H9 (cell line): Measurements from ENCODE around the gene GRHL3. TPM values are rescaled to one million over a fixed set of nuclear protein-coding genes. Genes with fewer than 3 reads are reported as not detected.

ENCODE experiments used
- DNase-seq: peaks from one replicate; pipeline ENCODE4 v3.0.0-alpha.2; 2017
- H2AFZ ChIP-seq: one replicate; pipeline ENCODE4 v1.6.1; 2013; ENCODE audit warnings: mild to moderate bottlenecking, low read length, control low read depth, moderate library complexity
- H2AK5ac ChIP-seq: 2 replicates; pipeline ENCODE4 v1.6.1; 2013; ENCODE audit warnings: low read length, control low read depth, mixed read lengths; ENCODE audit not compliant: insufficient read length
- H2BK120ac ChIP-seq: one replicate; pipeline ENCODE4 v1.6.1; 2013; ENCODE audit warnings: low read depth, mild to moderate bottlenecking, low read length, control low read depth, inconsistent platforms; ENCODE audit not compliant: poor library complexity, severe bottlenecking
- H2BK12ac ChIP-seq: 2 replicates; pipeline ENCODE4 v1.6.1; 2013; ENCODE audit warnings: low read length, control low read depth, mixed read lengths, low read depth; ENCODE audit not compliant: insufficient read length
- H2BK15ac ChIP-seq: 2 replicates; pipeline ENCODE4 v1.6.1; 2013; ENCODE audit warnings: low read depth, low read length, control low read depth
- H2BK20ac ChIP-seq: one replicate; pipeline ENCODE4 v1.6.1; 2013; ENCODE audit warnings: low read depth, mild to moderate bottlenecking, low read length, control low read depth, inconsistent platforms; ENCODE audit not compliant: poor library complexity, severe bottlenecking
- H2BK5ac ChIP-seq: 2 replicates; pipeline ENCODE4 v1.6.1; 2013; ENCODE audit warnings: low read length, control low read depth, mixed read lengths; ENCODE audit not compliant: insufficient read length
- H3K14ac ChIP-seq: 2 replicates; pipeline ENCODE4 v1.6.1; 2013; ENCODE audit warnings: low read length, control low read depth; ENCODE audit not compliant: insufficient read depth
- H3K18ac ChIP-seq: 2 replicates; pipeline ENCODE4 v1.6.1; 2013; ENCODE audit warnings: low read depth, mild to moderate bottlenecking, mixed read lengths, low read length, control low read depth; ENCODE audit not compliant: insufficient read length
- H3K23ac ChIP-seq: 2 replicates; pipeline ENCODE4 v1.6.1; 2013; ENCODE audit warnings: low read length, control low read depth, mixed read lengths, low read depth; ENCODE audit not compliant: insufficient read length
- H3K23me2 ChIP-seq: 2 replicates; pipeline ENCODE4 v1.6.1; 2013; ENCODE audit warnings: low read depth, mild to moderate bottlenecking, mixed read lengths, low read length, control low read depth; ENCODE audit not compliant: insufficient read length, poor library complexity, severe bottlenecking
- H3K27ac ChIP-seq: 2 replicates; pipeline ENCODE4 v1.5.1; 2013; ENCODE audit warnings: low read length, control low read depth, mixed read lengths, low read depth; ENCODE audit not compliant: insufficient read length
- H3K27me3 ChIP-seq: 2 replicates; pipeline ENCODE4 v1.6.1; 2013; ENCODE audit warnings: low read length, control low read depth, inconsistent platforms; ENCODE audit not compliant: insufficient read depth
- H3K4ac ChIP-seq: 2 replicates; pipeline ENCODE4 v1.6.1; 2013; ENCODE audit warnings: low read depth, mild to moderate bottlenecking, control low read depth, inconsistent platforms, low read length, moderate library complexity
- H3K4me1 ChIP-seq: 2 replicates; pipeline ENCODE4 v1.6.1; 2013; ENCODE audit warnings: low read length, control low read depth, inconsistent platforms; ENCODE audit not compliant: insufficient read depth
- H3K4me2 ChIP-seq: 2 replicates; pipeline ENCODE4 v1.6.1; 2013; ENCODE audit warnings: low read length, control low read depth, mixed read lengths; ENCODE audit not compliant: insufficient read length, insufficient read depth
- H3K56ac ChIP-seq: 2 replicates; pipeline ENCODE4 v1.6.1; 2013; ENCODE audit warnings: low read depth, mild to moderate bottlenecking, mixed read lengths, low read length, control low read depth; ENCODE audit not compliant: insufficient read length
- H3K79me1 ChIP-seq: 2 replicates; pipeline ENCODE4 v1.6.1; 2013; ENCODE audit warnings: low read depth, mild to moderate bottlenecking, moderate library complexity, low read length, control low read depth, inconsistent platforms; ENCODE audit not compliant: insufficient read depth, poor library complexity, severe bottlenecking
- H3K79me2 ChIP-seq: 2 replicates; pipeline ENCODE4 v1.6.1; 2013; ENCODE audit warnings: low read length, control low read depth, inconsistent platforms; ENCODE audit not compliant: insufficient read depth
- H3K9ac ChIP-seq: 2 replicates; pipeline ENCODE4 v1.6.1; 2013; ENCODE audit warnings: low read length, control low read depth, mixed read lengths; ENCODE audit not compliant: insufficient read length; ENCODE audit errors: extremely low read depth
- H3K9me3 ChIP-seq: one replicate; pipeline ENCODE4 v1.6.1; 2013; ENCODE audit warnings: low read depth, low read length, inconsistent platforms; ENCODE audit not compliant: control insufficient read depth
- H3T11ph ChIP-seq: one replicate; pipeline ENCODE4 v1.6.1; 2013; ENCODE audit warnings: mild to moderate bottlenecking, low read length, control low read depth, inconsistent platforms
- H4K20me1 ChIP-seq: one replicate; pipeline ENCODE4 v1.6.1; 2013; ENCODE audit not compliant: control insufficient read depth, insufficient read length, insufficient read depth
- H4K5ac ChIP-seq: 2 replicates; pipeline ENCODE4 v1.6.1; 2013; ENCODE audit warnings: low read depth, mild to moderate bottlenecking, mixed read lengths, low read length, control low read depth; ENCODE audit not compliant: insufficient read length
- H4K8ac ChIP-seq: replicated peaks from 2 replicates; pipeline ENCODE4 v1.6.1; 2013; ENCODE audit warnings: low read length, control low read depth, mixed read lengths, low read depth; ENCODE audit not compliant: insufficient read length
- H4K91ac ChIP-seq: 2 replicates; pipeline ENCODE4 v1.6.1; 2013; ENCODE audit warnings: low read depth, mild to moderate bottlenecking, moderate library complexity, mixed read lengths, low read length, control low read depth; ENCODE audit not compliant: insufficient read length
- H3K27ac Mint-ChIP-seq, 3 experiments: 2 replicates in 2 of 3; 3 replicates in 1 of 3; pipeline ENCODE4 v1.8.0; 2020 to 2021; ENCODE audit warnings: mixed read lengths in 3 of 3, mild to moderate bottlenecking in 1 of 3, moderate library complexity in 1 of 3
- H3K27me3 Mint-ChIP-seq: 2 replicates; pipeline ENCODE4 v1.8.0; 2021; ENCODE audit warnings: low read depth, mild to moderate bottlenecking, moderate library complexity, mixed read lengths
- H3K36me3 Mint-ChIP-seq, 3 experiments: 2 replicates in 2 of 3; 3 replicates in 1 of 3; pipeline ENCODE4 v1.8.0; 2020 to 2021; ENCODE audit warnings: low read depth in 3 of 3, mixed read lengths in 3 of 3; ENCODE audit not compliant: insufficient read depth in 1 of 3
- H3K4me1 Mint-ChIP-seq, 2 experiments: 2 replicates each; pipeline ENCODE4 v1.8.0; 2020; ENCODE audit warnings: mixed read lengths in 2 of 2
- H3K4me3 Mint-ChIP-seq, 2 experiments: 2 replicates in 1 of 2; 3 replicates in 1 of 2; pipeline ENCODE4 v1.8.0; 2020 to 2021; ENCODE audit warnings: mild to moderate bottlenecking in 2 of 2, mixed read lengths in 2 of 2, moderate library complexity in 1 of 2
- H3K9me3 Mint-ChIP-seq, 2 experiments: 2 replicates in 1 of 2; 3 replicates in 1 of 2; pipeline ENCODE4 v1.8.0; 2020; ENCODE audit warnings: mild to moderate bottlenecking in 2 of 2, mixed read lengths in 2 of 2, moderate library complexity in 1 of 2
- WGBS: extraction: QIAGEN DNeasy Blood & Tissue Kit; methylation state at CpG from one replicate; pipeline ENCODE4 v1.1.7; 2013; ENCODE audit warnings: missing lambda C conversion rate, low lambda C conversion rate, mixed read lengths; ENCODE audit not compliant: insufficient read length; ENCODE audit errors: extremely low coverage; 5-methylcytosine and 5-hydroxymethylcytosine counted together
- total RNA-seq: library from RNA; stranded (reverse); gene quantifications from 2 replicates; pipeline ENCODE4 v1.2.1, GENCODE V29; 2021
- TF ChIP-seq, protein P1 (sequence below): fragments of 200-600 bp; sonication (generic); conservative IDR thresholded peaks from 3 replicates; pipeline ENCODE4 v1.8.0; 2021; ENCODE audit warnings: antibody characterized with exemption, mild to moderate bottlenecking

GRHL3 gene
- total RNA-seq, 1 experiment from 2014 or later = 3.5 TPM

DNA sequence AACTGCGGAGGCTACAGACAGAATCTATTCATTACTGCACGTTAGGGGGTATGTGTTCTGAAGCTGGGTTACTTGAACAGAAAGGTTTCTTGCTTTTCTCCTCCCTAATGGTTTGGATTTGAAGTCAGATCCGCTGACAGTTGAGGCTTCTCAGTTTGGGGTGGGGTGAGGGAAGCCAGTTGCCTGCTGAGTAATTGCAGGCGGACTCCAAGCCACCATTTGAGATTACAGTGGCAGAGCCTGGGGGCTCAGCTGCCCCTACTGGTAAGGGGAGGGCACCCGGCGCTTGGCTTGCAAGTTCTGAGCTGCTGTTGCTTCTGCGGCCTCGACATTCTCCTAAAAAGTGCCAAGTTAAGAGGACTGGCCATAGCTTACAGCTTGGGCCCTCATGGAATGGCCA is 2.0 kb downstream of the GRHL3 start:
- Histone ChIP-seq H3K4me1 (no peaks in the 10 kb centered on the region), H3K27ac (no peak overlapping the region), H3K9ac (no peak overlapping the region)

More for the DNA sequence above, 2.0 kb downstream of the GRHL3 start:
- H2AFZ ChIP-seq = no peak overlapping the region
- no peak overlapping the region for H3K18ac ChIP-seq
- H3K4ac ChIP-seq = no peak overlapping the region
- H3K79me2 ChIP-seq = no peaks in the 10 kb centered on the region
- H2BK12ac ChIP-seq = no peak overlapping the region
- H4K5ac ChIP-seq = no peak overlapping the region
- no peaks in the 10 kb centered on the region; a peak in 1 of 5 replicates for H3K9me3 Mint-ChIP-seq
- DNase-seq = no peak
- no peak overlapping the region for H2BK120ac ChIP-seq
- no peak overlapping the region for H2BK20ac ChIP-seq
- H3K27me3 Mint-ChIP-seq = peaks cover 54% of the 10 kb centered on the region
- no peak overlapping the region for H3K27ac Mint-ChIP-seq
- H3K4me3 Mint-ChIP-seq = peak overlapping the region; percentile 45 to 49
- TF ChIP-seq, protein P1, sequence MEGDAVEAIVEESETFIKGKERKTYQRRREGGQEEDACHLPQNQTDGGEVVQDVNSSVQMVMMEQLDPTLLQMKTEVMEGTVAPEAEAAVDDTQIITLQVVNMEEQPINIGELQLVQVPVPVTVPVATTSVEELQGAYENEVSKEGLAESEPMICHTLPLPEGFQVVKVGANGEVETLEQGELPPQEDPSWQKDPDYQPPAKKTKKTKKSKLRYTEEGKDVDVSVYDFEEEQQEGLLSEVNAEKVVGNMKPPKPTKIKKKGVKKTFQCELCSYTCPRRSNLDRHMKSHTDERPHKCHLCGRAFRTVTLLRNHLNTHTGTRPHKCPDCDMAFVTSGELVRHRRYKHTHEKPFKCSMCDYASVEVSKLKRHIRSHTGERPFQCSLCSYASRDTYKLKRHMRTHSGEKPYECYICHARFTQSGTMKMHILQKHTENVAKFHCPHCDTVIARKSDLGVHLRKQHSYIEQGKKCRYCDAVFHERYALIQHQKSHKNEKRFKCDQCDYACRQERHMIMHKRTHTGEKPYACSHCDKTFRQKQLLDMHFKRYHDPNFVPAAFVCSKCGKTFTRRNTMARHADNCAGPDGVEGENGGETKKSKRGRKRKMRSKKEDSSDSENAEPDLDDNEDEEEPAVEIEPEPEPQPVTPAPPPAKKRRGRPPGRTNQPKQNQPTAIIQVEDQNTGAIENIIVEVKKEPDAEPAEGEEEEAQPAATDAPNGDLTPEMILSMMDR = no peak
- no peak overlapping the region for H3K4me2 ChIP-seq
- peaks cover 8% of the 10 kb centered on the region; the same call in 1 of the 2 replicates for H3K27me3 ChIP-seq
- H3K56ac ChIP-seq = no peak overlapping the region
- no peaks in the 10 kb centered on the region for H3K79me1 ChIP-seq
- H4K20me1 ChIP-seq = peaks cover 3% of the 10 kb centered on the region
- no peak overlapping the region for H2AK5ac ChIP-seq
- WGBS = no CpG with 5 or more reads among the region's 8 CpGs
- H2BK15ac ChIP-seq = no peak overlapping the region
- no peak overlapping the region for H3T11ph ChIP-seq
- no peak overlapping the region for H3K14ac ChIP-seq
- H4K8ac ChIP-seq = no peak overlapping the region
- H3K9me3 ChIP-seq = no peaks in the 10 kb centered on the region
- H3K4me1 Mint-ChIP-seq = peaks cover 51 to 64% of the 10 kb centered on the region in 2 experiments
- no peak overlapping the region for H4K91ac ChIP-seq
- no peaks in the 10 kb centered on the region for H3K36me3 Mint-ChIP-seq
- no peak overlapping the region for H3K23ac ChIP-seq
- peaks cover 15% of the 10 kb centered on the region for H3K23me2 ChIP-seq
- H2BK5ac ChIP-seq = no peak overlapping the region
